Measurements from ENCODE around the gene RAPGEF6. TPM values are rescaled to one million over a fixed set of nuclear protein-coding genes. Genes with fewer than 3 reads are reported as not detected.

Gene RAPGEF6
- total and polyA plus RNA-seq, 9 of the 15 experiments (the other 6 are each of a cell fraction or from before 2014, with no cell fraction given), result 2.7 to 23.4 (median 12.7) TPM

DNA sequence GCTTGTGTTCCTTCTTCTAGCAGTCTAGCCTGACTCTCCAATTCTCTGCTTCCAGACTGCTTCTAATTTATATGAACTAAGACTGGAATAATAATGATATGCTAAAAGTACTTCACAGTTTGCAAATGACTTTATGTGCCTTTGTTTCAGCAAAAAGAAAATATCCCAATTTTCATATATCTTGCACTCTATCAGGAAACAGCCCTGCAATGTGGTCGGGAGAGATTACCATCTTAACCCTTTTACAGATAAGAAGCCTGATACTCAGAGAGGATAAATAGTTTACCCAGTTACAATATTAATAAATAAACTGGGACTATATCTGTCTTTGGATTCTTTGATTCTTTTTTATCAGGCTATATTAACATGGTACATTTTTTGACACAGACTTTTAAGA is 245.2 kb downstream of the RAPGEF6 start:
- no TSS peak for BruUV-seq (replicated peaks)
- Histone ChIP-seq H3K9ac (ENCODE audit: insufficient read depth in 1 of 2, low read depth in 2 of 2, low read length in 2 of 2) (no peak overlapping the region), H3K36me3 (ENCODE audit: control insufficient read depth, insufficient read depth, low read length) (peaks cover 91% of the 10 kb centered on the region), H3K79me2 (ENCODE audit: control insufficient read depth, insufficient read depth, low read length) (peaks cover 2% of the 10 kb centered on the region; the same call in 1 of the 3 replicates), H3K4me3 (no peak overlapping the region), H3K9me3 (replicated peaks; ENCODE audit: control insufficient read depth, insufficient read depth, low read depth, low read length) (no peaks in the 10 kb centered on the region), H2AFZ (ENCODE audit: low read depth, low read length) (no peak overlapping the region), H3K27me3 (ENCODE audit: control insufficient read depth in 2 of 2, insufficient read depth in 2 of 2, low read length in 2 of 2) (no peaks in the 10 kb centered on the region), H3K27ac (ENCODE audit: extremely low read depth, low read depth, low read length) (no peak overlapping the region), H3K4me1 (replicated peaks in 1 of 2; ENCODE audit: control insufficient read depth in 2 of 2, insufficient read depth in 2 of 2, low read length in 2 of 2) (peaks cover 0 to under 1% of the 10 kb centered on the region in 2 experiments; a peak in 1 of 5 replicates), H3K9me1 (ENCODE audit: control insufficient read depth, insufficient read depth, low read length) (no peaks in the 10 kb centered on the region), H4K20me1 (replicated peaks; ENCODE audit: control insufficient read depth, insufficient read depth, low read length) (no peaks in the 10 kb centered on the region), H3K4me2 (ENCODE audit: insufficient read depth, low read length) (no peak overlapping the region)
- TF ChIP-seq, protein P1, sequence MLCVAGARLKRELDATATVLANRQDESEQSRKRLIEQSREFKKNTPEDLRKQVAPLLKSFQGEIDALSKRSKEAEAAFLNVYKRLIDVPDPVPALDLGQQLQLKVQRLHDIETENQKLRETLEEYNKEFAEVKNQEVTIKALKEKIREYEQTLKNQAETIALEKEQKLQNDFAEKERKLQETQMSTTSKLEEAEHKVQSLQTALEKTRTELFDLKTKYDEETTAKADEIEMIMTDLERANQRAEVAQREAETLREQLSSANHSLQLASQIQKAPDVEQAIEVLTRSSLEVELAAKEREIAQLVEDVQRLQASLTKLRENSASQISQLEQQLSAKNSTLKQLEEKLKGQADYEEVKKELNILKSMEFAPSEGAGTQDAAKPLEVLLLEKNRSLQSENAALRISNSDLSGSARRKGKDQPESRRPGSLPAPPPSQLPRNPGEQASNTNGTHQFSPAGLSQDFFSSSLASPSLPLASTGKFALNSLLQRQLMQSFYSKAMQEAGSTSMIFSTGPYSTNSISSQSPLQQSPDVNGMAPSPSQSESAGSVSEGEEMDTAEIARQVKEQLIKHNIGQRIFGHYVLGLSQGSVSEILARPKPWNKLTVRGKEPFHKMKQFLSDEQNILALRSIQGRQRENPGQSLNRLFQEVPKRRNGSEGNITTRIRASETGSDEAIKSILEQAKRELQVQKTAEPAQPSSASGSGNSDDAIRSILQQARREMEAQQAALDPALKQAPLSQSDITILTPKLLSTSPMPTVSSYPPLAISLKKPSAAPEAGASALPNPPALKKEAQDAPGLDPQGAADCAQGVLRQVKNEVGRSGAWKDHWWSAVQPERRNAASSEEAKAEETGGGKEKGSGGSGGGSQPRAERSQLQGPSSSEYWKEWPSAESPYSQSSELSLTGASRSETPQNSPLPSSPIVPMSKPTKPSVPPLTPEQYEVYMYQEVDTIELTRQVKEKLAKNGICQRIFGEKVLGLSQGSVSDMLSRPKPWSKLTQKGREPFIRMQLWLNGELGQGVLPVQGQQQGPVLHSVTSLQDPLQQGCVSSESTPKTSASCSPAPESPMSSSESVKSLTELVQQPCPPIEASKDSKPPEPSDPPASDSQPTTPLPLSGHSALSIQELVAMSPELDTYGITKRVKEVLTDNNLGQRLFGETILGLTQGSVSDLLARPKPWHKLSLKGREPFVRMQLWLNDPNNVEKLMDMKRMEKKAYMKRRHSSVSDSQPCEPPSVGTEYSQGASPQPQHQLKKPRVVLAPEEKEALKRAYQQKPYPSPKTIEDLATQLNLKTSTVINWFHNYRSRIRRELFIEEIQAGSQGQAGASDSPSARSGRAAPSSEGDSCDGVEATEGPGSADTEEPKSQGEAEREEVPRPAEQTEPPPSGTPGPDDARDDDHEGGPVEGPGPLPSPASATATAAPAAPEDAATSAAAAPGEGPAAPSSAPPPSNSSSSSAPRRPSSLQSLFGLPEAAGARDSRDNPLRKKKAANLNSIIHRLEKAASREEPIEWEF (CRISPR knock-in tag; IDR thresholded peaks at IDR 0.05), result no peak
- no peak for TF ChIP-seq SRSF7 (optimal IDR thresholded peaks at IDR 0.05; ENCODE audit: low read depth, low read length)
- no peak for TF ChIP-seq ZZZ3 (IDR thresholded peaks at IDR 0.05)
- no peak for TF ChIP-seq HLTF (IDR thresholded peaks at IDR 0.05)
- TF ChIP-seq SRF (CRISPR knock-in tag; IDR thresholded peaks at IDR 0.05), result no peak
- no peak for TF ChIP-seq SIRT6 (IDR thresholded peaks at IDR 0.05; ENCODE audit: low read depth, low read length)
- TF ChIP-seq NR2F6 (CRISPR knock-in tag; IDR thresholded peaks at IDR 0.05), result no peak
- no peak for TF ChIP-seq MAFF (IDR thresholded peaks at IDR 0.05; ENCODE audit: low read length)
- no peak for TF ChIP-seq ZNF133 (CRISPR knock-in tag; IDR thresholded peaks at IDR 0.05)
- TF ChIP-seq SRSF9 (IDR thresholded peaks at IDR 0.05; ENCODE audit: borderline replicate concordance, low read depth, low read length), result no peak
- no peak for DNase-seq (ENCODE audit: extremely low read depth in 1 of 4, low spot score in 3 of 4)
- no peak for FAIRE-seq
- WGBS (ENCODE audit: insufficient coverage, low coverage, missing lambda C conversion rate), result 19% methylated on average over 1 of the region's 1 CpG
- POLR2A ChIA-PET, result interaction anchor here (0.7 kb wide), 1 partner anchor 222 kb away, joined by 3 read pairs; no protein-coding TSS in a partner anchor
- CTCF ChIA-PET (ENCODE audit: low intra/inter-chr PET ratio), result no interaction called here
- no peak for ATAC-seq
- intact Hi-C loops (cut with micrococcal nuclease) (loop anchor here (10.0 kb wide), 1 partner anchor 495 kb away; no protein-coding TSS in a partner anchor), in situ Hi-C loops (cut with MboI) (loop anchor here (25.0 kb wide), 1 partner anchor 503 kb away; no protein-coding TSS in a partner anchor)

Measured in K562 (cell line).